ENCODE measurements around the gene POT1. TPM values are rescaled to one million over a fixed set of nuclear protein-coding genes. Genes with fewer than 3 reads are reported as not detected.

POT1 gene
- total and polyA plus RNA-seq, 12 donors = 5.1 to 24.7 (median 15.5) TPM

DNA sequence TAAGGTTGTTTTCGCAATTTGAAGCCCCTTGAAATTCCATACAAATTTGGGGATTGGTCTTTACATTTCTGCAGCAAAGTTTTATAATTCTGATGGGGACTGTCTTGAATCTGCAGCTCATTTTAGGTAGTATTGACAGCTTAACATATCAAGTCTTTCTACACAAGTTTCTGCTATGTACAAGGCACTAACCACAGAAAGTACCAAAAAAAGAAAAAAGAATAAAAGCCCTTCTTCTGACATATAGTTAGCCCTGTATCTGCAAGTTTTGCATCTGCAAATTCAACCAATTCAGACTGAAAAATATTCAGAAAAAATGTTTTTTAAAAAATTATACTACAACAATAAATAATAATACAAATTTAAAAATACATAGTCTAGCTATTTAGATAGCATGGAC lies 15.3 kb downstream of the POT1 start:
- Histone ChIP-seq H3K36me3 (peaks cover 0 to 35% (median 8%) of the 10 kb centered on the region in 9 donors), H3K27ac (no peak overlapping the region), H3K4me3 (no peak overlapping the region), H3K4me1 (peaks cover 0 to 25% (median 8%) of the 10 kb centered on the region in 9 donors), H3K9me3 (no peaks in the 10 kb centered on the region), H3K27me3 (no peaks in the 10 kb centered on the region)
- no peak for DNase-seq
- no peak for ATAC-seq
- 42 to 100% methylated on average over 1 of the region's 1 CpG for WGBS, 2 donors
- intact Hi-C loops (cut with DNase I) = no loop called here
- TF ChIP-seq, protein P1, sequence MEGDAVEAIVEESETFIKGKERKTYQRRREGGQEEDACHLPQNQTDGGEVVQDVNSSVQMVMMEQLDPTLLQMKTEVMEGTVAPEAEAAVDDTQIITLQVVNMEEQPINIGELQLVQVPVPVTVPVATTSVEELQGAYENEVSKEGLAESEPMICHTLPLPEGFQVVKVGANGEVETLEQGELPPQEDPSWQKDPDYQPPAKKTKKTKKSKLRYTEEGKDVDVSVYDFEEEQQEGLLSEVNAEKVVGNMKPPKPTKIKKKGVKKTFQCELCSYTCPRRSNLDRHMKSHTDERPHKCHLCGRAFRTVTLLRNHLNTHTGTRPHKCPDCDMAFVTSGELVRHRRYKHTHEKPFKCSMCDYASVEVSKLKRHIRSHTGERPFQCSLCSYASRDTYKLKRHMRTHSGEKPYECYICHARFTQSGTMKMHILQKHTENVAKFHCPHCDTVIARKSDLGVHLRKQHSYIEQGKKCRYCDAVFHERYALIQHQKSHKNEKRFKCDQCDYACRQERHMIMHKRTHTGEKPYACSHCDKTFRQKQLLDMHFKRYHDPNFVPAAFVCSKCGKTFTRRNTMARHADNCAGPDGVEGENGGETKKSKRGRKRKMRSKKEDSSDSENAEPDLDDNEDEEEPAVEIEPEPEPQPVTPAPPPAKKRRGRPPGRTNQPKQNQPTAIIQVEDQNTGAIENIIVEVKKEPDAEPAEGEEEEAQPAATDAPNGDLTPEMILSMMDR (IDR thresholded peaks at IDR 0.05) = no peak

DNA sequence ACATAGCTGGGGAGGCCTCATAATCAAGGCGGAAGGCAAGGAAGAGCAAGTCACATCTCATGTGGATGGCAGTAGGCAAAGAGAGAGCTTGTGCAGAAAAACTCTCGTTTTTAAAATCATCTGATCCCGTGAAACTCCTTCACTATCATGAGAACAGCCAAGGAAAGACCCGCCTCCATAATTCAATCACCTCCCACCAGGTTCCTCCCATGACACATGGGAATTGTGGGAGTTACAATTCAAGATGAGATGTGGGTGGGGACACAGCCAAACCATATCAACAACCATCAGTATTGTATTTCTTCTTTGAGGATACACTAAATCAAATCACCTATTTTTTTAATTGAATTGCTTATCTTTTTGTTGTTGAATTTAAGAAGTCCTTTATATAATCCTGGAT lies 16.7 kb downstream of the POT1 start:
- DNase-seq (no peak), ATAC-seq (no peak)
- Histone ChIP-seq H3K27ac (no peak overlapping the region), H3K4me3 (no peak overlapping the region), H3K27me3 (no peaks in the 10 kb centered on the region), H3K4me1 (peaks cover 0 to 25% (median 8%) of the 10 kb centered on the region in 9 donors), H3K9me3 (no peaks in the 10 kb centered on the region), H3K36me3 (peaks cover 0 to 30% (median 8%) of the 10 kb centered on the region in 9 donors)
- intact Hi-C loops (cut with DNase I) = no loop called here
- 92 to 95% methylated on average over 4 of the region's 4 CpGs for WGBS, 2 donors
- TF ChIP-seq, protein P1 (IDR thresholded peaks at IDR 0.05) = no peak

DNA sequence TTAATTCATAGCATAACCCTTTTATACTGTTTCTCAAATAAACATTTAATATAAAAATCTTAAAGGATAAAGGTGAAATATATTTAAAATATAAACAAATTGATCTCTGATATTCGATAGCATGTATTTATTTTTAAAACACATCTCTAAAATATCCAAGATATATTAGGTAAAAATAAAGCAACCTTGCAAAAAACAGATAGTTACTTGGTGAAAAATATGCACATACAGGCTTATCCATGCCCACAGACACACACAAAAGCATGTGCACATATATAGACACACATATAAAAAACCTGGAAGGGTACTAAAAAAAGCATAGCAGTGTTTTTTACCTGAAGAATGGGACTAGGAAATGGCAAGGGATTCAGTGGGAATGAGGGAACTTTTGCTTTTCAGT lies 19.8 kb downstream of the POT1 start:
- peaks cover 0 to 7% (median 0%) of the 10 kb centered on the region in 11 donors for H3K9me3 ChIP-seq
- no peak overlapping the region for H3K4me3 ChIP-seq
- TF ChIP-seq, protein P1 (IDR thresholded peaks at IDR 0.05) = no peak
- peaks cover 0 to 13% (median 1%) of the 10 kb centered on the region in 9 donors for H3K4me1 ChIP-seq
- H3K27ac ChIP-seq = no peak overlapping the region
- ATAC-seq (no peak), DNase-seq (no peak)
- H3K36me3 ChIP-seq = peaks cover 0 to 20% (median 3%) of the 10 kb centered on the region in 9 donors
- 40 to 43% methylated on average over 1 of the region's 1 CpG for WGBS, 2 donors
- intact Hi-C loops (cut with DNase I) = no loop called here
- no peaks in the 10 kb centered on the region for H3K27me3 ChIP-seq

DNA sequence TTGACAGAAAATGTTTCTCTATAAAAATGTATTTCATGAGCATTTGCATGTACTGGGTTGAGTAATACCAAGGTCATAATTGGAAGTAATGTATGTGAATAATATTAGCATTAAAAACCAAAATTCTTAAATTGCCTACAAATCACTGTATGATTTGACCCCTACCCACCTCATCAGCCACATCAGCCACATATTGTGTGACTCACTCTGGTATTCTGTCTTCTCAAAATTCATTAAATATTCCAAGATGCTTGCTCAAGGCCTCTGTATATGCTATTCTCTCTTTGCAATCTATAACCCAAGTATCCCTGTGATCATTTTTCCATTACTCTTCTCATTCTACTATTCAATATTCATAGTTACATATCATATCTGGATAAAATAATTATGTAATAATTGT lies 21.4 kb downstream of the POT1 start:
- Histone ChIP-seq H3K27me3 (no peaks in the 10 kb centered on the region), H3K4me3 (no peak overlapping the region), H3K4me1 (peaks cover 0 to 13% (median 0%) of the 10 kb centered on the region in 9 donors), H3K36me3 (peaks cover 0 to 7% (median 0%) of the 10 kb centered on the region in 9 donors), H3K9me3 (peaks cover 0 to 8% (median 0%) of the 10 kb centered on the region in 11 donors), H3K27ac (no peak overlapping the region)
- TF ChIP-seq, protein P1 (IDR thresholded peaks at IDR 0.05) = no peak
- DNase-seq (no peak), ATAC-seq (no peak)
- intact Hi-C loops (cut with DNase I) = no loop called here
